HG02973 (cell line): ENCODE results near the gene KCNIP3.

Experiments used
- ATAC-seq: cut with Tn5 transposase; IDR thresholded peaks from one replicate; pipeline ENCODE4 v1.9.1; 2021; ENCODE audit warnings: moderate library complexity; ENCODE audit not compliant: unreplicated experiment

Gene KCNIP3

DNA sequence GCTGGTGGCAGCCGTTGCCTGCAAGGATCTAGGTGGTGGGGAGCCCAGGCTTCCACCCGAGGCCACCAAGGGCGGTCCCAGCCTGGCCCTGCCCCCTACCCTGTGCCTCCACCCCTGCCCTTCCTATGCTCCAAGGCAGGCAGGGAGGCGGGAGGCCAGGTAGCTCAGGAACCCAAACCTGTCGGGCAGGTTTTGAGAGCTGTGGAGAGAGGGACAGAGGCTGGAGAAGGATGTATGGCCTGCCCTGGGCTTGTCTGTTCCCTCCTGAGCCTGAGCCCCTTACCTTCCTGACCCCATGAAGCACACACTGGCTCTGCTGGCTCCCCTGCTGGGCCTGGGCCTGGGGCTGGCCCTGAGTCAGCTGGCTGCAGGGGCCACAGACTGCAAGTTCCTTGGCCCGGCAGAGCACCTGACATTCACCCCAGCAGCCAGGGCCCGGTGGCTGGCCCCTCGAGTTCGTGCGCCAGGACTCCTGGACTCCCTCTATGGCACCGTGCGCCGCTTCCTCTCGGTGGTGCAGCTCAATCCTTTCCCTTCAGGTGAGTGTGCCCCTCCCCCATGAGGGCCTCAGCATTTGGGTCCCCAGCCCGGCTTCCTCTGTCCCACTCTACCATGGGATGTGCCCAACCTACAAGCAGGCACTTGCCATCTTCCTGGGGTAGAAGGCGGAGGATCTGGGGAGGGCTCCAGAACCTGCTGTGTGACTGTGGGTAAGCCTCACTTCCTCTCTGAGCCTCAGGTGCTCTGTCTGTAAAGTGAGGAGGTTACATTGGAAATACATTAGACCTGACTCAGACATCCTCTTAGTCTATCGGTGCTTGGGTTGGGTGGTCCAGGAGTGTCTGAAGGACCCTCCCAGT, 22.6 kb upstream of the KCNIP3 start, which contains the start of gene PROM2:
TSS of gene PROM2 (plus strand) at position 159 of the 860 bp plus-strand sequence. CDS start at position 296, 137 bp downstream.
- ATAC-seq, result no peak

- no peak for ATAC-seq
Observed at GRCh38 chr2:95275151-95275515, 22.0 kb upstream of the KCNIP3 start.

GRCh38 chr2:95275601-95276243, 21.4 kb upstream of the KCNIP3 start:
- no peak for ATAC-seq

GRCh38 chr2:95276244-95276887, 20.8 kb upstream of the KCNIP3 start:
- ATAC-seq, result no peak

DNA sequence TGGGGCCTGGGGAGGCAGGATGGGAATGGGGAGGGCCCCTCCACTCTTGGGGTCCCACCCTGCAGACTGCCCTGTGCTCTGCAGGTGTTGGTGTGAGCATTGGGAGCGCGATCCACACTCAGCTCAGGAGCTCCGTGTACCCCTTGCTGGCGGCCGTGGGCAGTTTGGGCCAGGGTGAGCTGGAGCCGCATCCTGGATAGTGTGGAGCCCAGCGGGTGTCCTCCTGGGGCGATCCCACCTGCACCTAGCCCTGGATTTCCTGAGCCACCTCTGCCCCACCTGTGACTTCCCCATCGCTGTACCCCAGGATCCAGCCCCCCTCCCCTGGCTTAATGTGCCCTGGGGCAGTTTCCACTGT, 20.3 kb upstream of the KCNIP3 start:
- ATAC-seq, result no peak

DNA sequence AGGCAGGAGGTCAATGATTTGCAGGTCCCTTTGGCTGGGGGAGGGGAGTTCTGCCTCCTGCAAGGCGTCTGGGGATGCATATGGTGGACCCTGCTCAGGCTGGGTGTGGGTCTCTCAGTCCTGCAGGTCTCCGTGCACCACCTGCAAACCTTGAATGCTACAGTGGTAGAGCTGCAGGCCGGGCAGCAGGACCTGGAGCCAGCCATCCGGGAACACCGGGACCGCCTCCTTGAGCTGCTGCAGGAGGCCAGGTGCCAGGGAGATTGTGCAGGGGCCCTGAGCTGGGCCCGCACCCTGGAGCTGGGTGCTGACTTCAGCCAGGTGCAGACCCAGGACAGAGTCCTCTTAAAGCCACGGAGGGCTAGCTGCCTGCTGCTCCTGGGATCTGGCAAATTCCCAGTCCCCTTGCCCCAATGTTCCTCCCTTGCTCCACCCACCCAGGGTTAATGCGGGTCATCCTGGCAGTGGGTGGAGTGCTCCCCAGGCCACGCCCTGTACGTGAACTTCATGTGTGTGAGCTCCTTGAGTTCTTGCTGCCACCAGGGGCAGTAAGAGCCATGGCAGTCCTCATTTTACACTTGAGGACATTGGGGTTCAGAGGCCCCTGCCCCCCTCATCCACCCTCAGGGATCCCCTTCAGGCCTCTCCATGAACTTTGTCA, 19.8 kb upstream of the KCNIP3 start:
- ATAC-seq, result no peak

GRCh38 chr2:95278051-95278471, 19.1 kb upstream of the KCNIP3 start:
- ATAC-seq, result no peak

GRCh38 chr2:95278637-95279225, 18.4 kb upstream of the KCNIP3 start:
- ATAC-seq, result no peak

DNA sequence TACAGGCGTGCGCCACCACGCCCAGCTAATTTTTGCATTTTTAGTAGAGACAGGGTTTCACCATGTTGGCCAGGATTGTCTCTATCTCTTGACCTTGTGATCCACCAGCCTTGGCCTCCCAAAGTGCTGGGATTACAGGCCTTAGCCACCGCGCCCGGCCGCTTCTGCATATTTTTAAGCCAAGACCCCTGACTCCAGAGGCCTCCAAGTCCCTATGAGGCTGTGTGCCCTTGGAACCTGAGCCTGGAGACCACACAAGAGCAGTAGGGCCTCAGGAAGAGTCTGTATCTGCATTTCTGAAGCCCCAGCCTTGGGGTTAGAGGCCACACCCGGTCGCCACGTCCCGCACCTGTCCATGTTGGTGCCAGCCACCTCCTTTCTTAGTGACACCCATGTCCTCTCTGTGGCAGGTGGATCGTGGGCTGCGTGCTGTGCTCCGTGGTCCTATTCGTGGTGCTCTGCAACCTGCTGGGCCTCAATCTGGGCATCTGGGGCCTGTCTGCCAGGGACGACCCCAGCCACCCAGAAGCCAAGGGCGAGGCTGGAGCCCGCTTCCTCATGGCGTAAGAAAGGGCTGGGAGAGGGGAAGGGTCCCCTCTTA, 17.6 kb upstream of the KCNIP3 start:
- ATAC-seq, result no peak

DNA sequence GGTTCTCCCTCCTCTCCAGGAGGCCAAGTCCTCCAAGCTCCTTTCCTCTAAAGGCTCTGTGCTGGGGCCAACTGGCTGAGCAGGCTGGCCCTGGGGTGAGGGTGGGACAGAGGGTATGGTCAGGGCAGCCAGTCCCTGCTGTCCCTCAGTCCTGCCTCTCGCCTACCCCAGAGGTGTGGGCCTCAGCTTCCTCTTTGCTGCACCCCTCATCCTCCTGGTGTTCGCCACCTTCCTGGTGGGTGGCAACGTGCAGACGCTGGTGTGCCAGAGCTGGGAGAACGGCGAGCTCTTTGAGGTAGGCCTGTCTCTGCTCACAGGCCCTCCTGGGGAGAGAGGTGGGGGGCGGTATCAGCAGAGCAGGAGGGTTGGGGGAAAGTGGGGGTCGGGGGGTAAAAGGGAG, 16.1 kb upstream of the KCNIP3 start:
- ATAC-seq, result no peak

- ATAC-seq, result no peak
Observed at GRCh38 chr2:95281786-95282185, 15.4 kb upstream of the KCNIP3 start.

DNA sequence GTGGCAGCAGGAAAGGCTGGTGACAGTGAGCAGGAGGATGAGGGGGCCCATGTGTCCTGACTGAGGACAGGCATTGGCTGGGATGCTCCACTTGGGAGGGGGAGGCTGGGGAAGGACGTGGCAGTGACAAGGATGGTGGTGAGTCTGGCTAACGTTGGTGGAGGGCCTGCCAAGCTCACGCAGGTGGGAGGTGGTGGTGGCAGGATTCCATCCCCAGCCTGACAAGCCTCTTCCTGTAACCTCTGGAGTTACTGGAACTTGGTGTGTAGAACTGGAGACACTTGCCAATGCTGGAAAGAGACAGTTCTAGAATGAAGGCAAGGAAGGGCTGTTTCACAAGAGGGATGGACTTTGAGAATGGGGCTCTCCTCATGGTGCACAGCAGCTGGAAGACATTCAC, 14.7 kb upstream of the KCNIP3 start:
- no peak for ATAC-seq

DNA sequence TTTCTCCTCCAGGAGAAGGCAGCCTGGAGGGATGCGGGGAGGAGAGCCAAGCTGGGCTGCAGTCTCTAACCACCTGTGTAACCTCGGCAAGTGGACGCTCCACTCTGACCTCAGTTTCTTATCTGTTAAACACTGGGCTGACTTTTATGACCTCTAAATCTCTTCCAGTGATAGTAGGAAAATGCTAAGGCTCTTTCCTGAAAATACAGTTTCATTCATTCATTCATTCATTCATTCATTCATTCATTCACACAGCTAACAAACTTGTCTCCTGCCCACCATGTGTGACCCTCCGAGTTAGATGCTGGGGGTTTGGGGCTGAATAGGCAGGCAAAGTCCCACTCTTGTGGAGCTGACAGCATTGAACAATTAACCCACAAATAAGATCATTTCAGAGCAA, 13.6 kb upstream of the KCNIP3 start:
- no peak for ATAC-seq

- ATAC-seq, result no peak
Observed at GRCh38 chr2:95284886-95285541, 12.1 kb upstream of the KCNIP3 start.

- no peak for ATAC-seq
Observed at GRCh38 chr2:95285542-95285932, 11.6 kb upstream of the KCNIP3 start.

- ATAC-seq, result no peak
Observed at GRCh38 chr2:95287336-95287735, 9.8 kb upstream of the KCNIP3 start.

DNA sequence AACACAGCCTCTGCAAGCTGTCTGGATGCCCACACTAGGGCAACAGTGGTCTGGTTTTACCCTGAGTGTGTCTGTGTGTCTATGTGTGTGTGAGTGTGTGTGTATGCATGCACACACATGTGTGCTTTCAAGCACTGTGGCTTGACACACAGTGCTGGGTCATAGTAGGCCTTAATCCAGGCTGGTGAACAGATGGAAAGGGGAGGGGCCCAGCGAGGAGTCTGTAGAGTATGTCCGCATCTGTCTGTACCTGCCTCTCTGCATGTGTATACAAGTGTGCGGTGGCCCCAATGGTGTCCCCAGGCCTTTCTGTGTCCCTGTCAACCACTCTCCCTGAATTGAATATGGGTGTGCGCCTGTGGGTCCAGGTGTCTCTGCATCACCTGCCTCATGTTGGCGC, 9.3 kb upstream of the KCNIP3 start:
- no peak for ATAC-seq

DNA sequence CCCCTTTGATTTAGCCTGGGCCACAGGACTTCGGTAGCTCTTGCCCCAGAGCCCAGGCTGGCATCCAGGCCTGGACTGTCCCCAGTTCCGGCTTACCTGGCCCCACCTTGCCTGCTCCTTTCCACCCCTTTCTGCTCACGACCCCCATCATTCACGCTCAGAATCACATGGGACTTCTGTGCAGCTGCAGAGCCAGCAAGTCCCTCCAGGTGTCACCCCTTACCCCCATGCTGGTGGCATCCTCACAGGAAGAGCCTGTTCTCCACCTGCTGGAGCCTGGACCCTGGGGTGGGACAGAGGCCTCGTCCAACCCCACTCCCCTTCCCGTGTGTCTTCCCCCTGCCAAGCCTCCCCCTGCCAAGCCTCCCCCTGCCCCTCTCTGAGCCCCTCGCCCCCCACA, 7.9 kb upstream of the KCNIP3 start:
- no peak for ATAC-seq

GRCh38 chr2:95291222-95291621, 5.9 kb upstream of the KCNIP3 start:
- no peak for ATAC-seq

- ATAC-seq, result no peak
Observed at GRCh38 chr2:95292623-95293260, 4.4 kb upstream of the KCNIP3 start.
